ENCODE data around the gene PGC. TPM values are rescaled to one million over a fixed set of nuclear protein-coding genes. Genes with fewer than 3 reads are reported as not detected.

The PGC gene
- total and polyA plus RNA-seq, 4 donors: not detected

- peaks cover 45% of the 10 kb centered on the region for H3K4me1 ChIP-seq (ENCODE audit: control insufficient read depth, insufficient read depth, low read length)
Observed at GRCh38 chr6:41724586-41725501, 22.4 kb downstream of the PGC start.

GRCh38 chr6:41724228-41724580 is 23.0 kb downstream of the PGC start:
- H3K36me3 ChIP-seq (ENCODE audit: control insufficient read depth, insufficient read depth, low read length): peaks cover 14% of the 10 kb centered on the region
- H3K27me3 ChIP-seq (ENCODE audit: control insufficient read depth, insufficient read depth, low read length): no peaks in the 10 kb centered on the region
- DNase-seq (ENCODE audit: low read depth in 4 of 6, low spot score in 6 of 6): no peak
- peak overlapping the region; percentile 25 for H3K27ac ChIP-seq (ENCODE audit: low read depth, low read length)
- H3K4me3 ChIP-seq (ENCODE audit: low read depth, low read length): no peak overlapping the region
- H3K9me3 ChIP-seq (ENCODE audit: control insufficient read depth, insufficient read depth, low read length): no peaks in the 10 kb centered on the region
- 88% methylated on average over 6 of the region's 7 CpGs for WGBS (ENCODE audit: insufficient coverage)
- peaks cover 46% of the 10 kb centered on the region for H3K4me1 ChIP-seq (ENCODE audit: control insufficient read depth, insufficient read depth, low read length)

More at GRCh38 chr6:41724586-41725501, 22.4 kb downstream of the PGC start:
- no peaks in the 10 kb centered on the region for H3K27me3 ChIP-seq (ENCODE audit: control insufficient read depth, insufficient read depth, low read length)
- no peak overlapping the region for H3K4me3 ChIP-seq (ENCODE audit: low read depth, low read length)
- H3K36me3 ChIP-seq (ENCODE audit: control insufficient read depth, insufficient read depth, low read length): peaks cover 14% of the 10 kb centered on the region
- no peak overlapping the region for H3K27ac ChIP-seq (ENCODE audit: low read depth, low read length)
- no peaks in the 10 kb centered on the region for H3K9me3 ChIP-seq (ENCODE audit: control insufficient read depth, insufficient read depth, low read length)
- WGBS (ENCODE audit: insufficient coverage): 66% methylated on average over 9 of the region's 13 CpGs
- no peak for DNase-seq (ENCODE audit: low read depth in 4 of 6, low spot score in 6 of 6)

GRCh38 chr6:41723530-41724227 is 23.5 kb downstream of the PGC start:
- Histone ChIP-seq H3K36me3 (ENCODE audit: control insufficient read depth, insufficient read depth, low read length) (peaks cover 14% of the 10 kb centered on the region), H3K9me3 (ENCODE audit: control insufficient read depth, insufficient read depth, low read length) (no peaks in the 10 kb centered on the region), H3K27ac (ENCODE audit: low read depth, low read length) (peak overlapping the region; percentile 25), H3K4me3 (ENCODE audit: low read depth, low read length) (no peak overlapping the region), H3K4me1 (ENCODE audit: control insufficient read depth, insufficient read depth, low read length) (peaks cover 42% of the 10 kb centered on the region), H3K27me3 (ENCODE audit: control insufficient read depth, insufficient read depth, low read length) (no peaks in the 10 kb centered on the region)
- WGBS (ENCODE audit: insufficient coverage): 58% methylated on average over 21 of the region's 21 CpGs
- DNase-seq (ENCODE audit: low read depth in 4 of 6, low spot score in 6 of 6): no peak

- Histone ChIP-seq H3K4me1 (ENCODE audit: control insufficient read depth, insufficient read depth, low read length) (peaks cover 35% of the 10 kb centered on the region), H3K9me3 (ENCODE audit: control insufficient read depth, insufficient read depth, low read length) (no peaks in the 10 kb centered on the region), H3K27ac (ENCODE audit: low read depth, low read length) (no peak overlapping the region), H3K36me3 (ENCODE audit: control insufficient read depth, insufficient read depth, low read length) (peaks cover 9% of the 10 kb centered on the region), H3K4me3 (ENCODE audit: low read depth, low read length) (no peak overlapping the region), H3K27me3 (ENCODE audit: control insufficient read depth, insufficient read depth, low read length) (no peaks in the 10 kb centered on the region)
- DNase-seq (ENCODE audit: low read depth in 4 of 6, low spot score in 6 of 6): no peak
- WGBS (ENCODE audit: insufficient coverage): 80% methylated on average over 8 of the region's 8 CpGs
Observed at GRCh38 chr6:41722969-41723529, 24.1 kb downstream of the PGC start.

GRCh38 chr6:41721414-41721813 is 25.8 kb downstream of the PGC start:
- DNase-seq (ENCODE audit: low read depth in 4 of 6, low spot score in 6 of 6): no peak
- Histone ChIP-seq H3K27ac (ENCODE audit: low read depth, low read length) (no peak overlapping the region), H3K36me3 (ENCODE audit: control insufficient read depth, insufficient read depth, low read length) (peaks cover 7% of the 10 kb centered on the region), H3K4me1 (ENCODE audit: control insufficient read depth, insufficient read depth, low read length) (peaks cover 42% of the 10 kb centered on the region), H3K9me3 (ENCODE audit: control insufficient read depth, insufficient read depth, low read length) (no peaks in the 10 kb centered on the region), H3K4me3 (ENCODE audit: low read depth, low read length) (no peak overlapping the region), H3K27me3 (ENCODE audit: control insufficient read depth, insufficient read depth, low read length) (no peaks in the 10 kb centered on the region)
- WGBS (ENCODE audit: insufficient coverage): 97% methylated on average over 3 of the region's 3 CpGs

GRCh38 chr6:41720783-41721182 is 26.4 kb downstream of the PGC start:
- H3K27ac ChIP-seq (ENCODE audit: low read depth, low read length): no peak overlapping the region
- DNase-seq (ENCODE audit: low read depth in 4 of 6, low spot score in 6 of 6): no peak
- WGBS (ENCODE audit: insufficient coverage): 97% methylated on average over 2 of the region's 2 CpGs
- H3K4me3 ChIP-seq (ENCODE audit: low read depth, low read length): no peak overlapping the region
- peaks cover 46% of the 10 kb centered on the region for H3K4me1 ChIP-seq (ENCODE audit: control insufficient read depth, insufficient read depth, low read length)
- peaks cover 7% of the 10 kb centered on the region for H3K36me3 ChIP-seq (ENCODE audit: control insufficient read depth, insufficient read depth, low read length)
- H3K27me3 ChIP-seq (ENCODE audit: control insufficient read depth, insufficient read depth, low read length): no peaks in the 10 kb centered on the region
- H3K9me3 ChIP-seq (ENCODE audit: control insufficient read depth, insufficient read depth, low read length): no peaks in the 10 kb centered on the region

GRCh38 chr6:41720262-41720620 is 27.0 kb downstream of the PGC start:
- H3K4me1 ChIP-seq (ENCODE audit: control insufficient read depth, insufficient read depth, low read length): peaks cover 46% of the 10 kb centered on the region
- H3K4me3 ChIP-seq (ENCODE audit: low read depth, low read length): no peak overlapping the region
- no peaks in the 10 kb centered on the region for H3K9me3 ChIP-seq (ENCODE audit: control insufficient read depth, insufficient read depth, low read length)
- no peak overlapping the region for H3K27ac ChIP-seq (ENCODE audit: low read depth, low read length)
- no peaks in the 10 kb centered on the region for H3K27me3 ChIP-seq (ENCODE audit: control insufficient read depth, insufficient read depth, low read length)
- 64% methylated on average over 3 of the region's 3 CpGs for WGBS (ENCODE audit: insufficient coverage)
- no peak for DNase-seq (ENCODE audit: low read depth in 4 of 6, low spot score in 6 of 6)
- H3K36me3 ChIP-seq (ENCODE audit: control insufficient read depth, insufficient read depth, low read length): peaks cover 7% of the 10 kb centered on the region

- Histone ChIP-seq H3K27me3 (ENCODE audit: control insufficient read depth, insufficient read depth, low read length) (no peaks in the 10 kb centered on the region), H3K4me3 (ENCODE audit: low read depth, low read length) (no peak overlapping the region), H3K9me3 (ENCODE audit: control insufficient read depth, insufficient read depth, low read length) (no peaks in the 10 kb centered on the region), H3K36me3 (ENCODE audit: control insufficient read depth, insufficient read depth, low read length) (peaks cover 7% of the 10 kb centered on the region), H3K4me1 (ENCODE audit: control insufficient read depth, insufficient read depth, low read length) (peaks cover 47% of the 10 kb centered on the region), H3K27ac (ENCODE audit: low read depth, low read length) (no peak overlapping the region)
- WGBS (ENCODE audit: insufficient coverage): 81% methylated on average over 5 of the region's 7 CpGs
- DNase-seq (ENCODE audit: low read depth in 4 of 6, low spot score in 6 of 6): no peak
Observed at GRCh38 chr6:41719436-41720261, 27.5 kb downstream of the PGC start.

GRCh38 chr6:41718828-41719227 is 28.4 kb downstream of the PGC start:
- 89% methylated on average over 3 of the region's 5 CpGs for WGBS (ENCODE audit: insufficient coverage)
- DNase-seq (ENCODE audit: low read depth in 4 of 6, low spot score in 6 of 6): no peak
- H3K36me3 ChIP-seq (ENCODE audit: control insufficient read depth, insufficient read depth, low read length): peaks cover 10% of the 10 kb centered on the region
- H3K27ac ChIP-seq (ENCODE audit: low read depth, low read length): no peak overlapping the region
- peaks cover 46% of the 10 kb centered on the region for H3K4me1 ChIP-seq (ENCODE audit: control insufficient read depth, insufficient read depth, low read length)
- no peaks in the 10 kb centered on the region for H3K9me3 ChIP-seq (ENCODE audit: control insufficient read depth, insufficient read depth, low read length)
- H3K4me3 ChIP-seq (ENCODE audit: low read depth, low read length): no peak overlapping the region
- H3K27me3 ChIP-seq (ENCODE audit: control insufficient read depth, insufficient read depth, low read length): no peaks in the 10 kb centered on the region

Data from spinal cord (tissue), 10 donors.